Omental fat pad (tissue), 4 donors: Measurements from ENCODE around the gene GRIA1. TPM values are rescaled to one million over a fixed set of nuclear protein-coding genes. Genes with fewer than 3 reads are reported as not detected.

Experiments used
- ATAC-seq: fragments of 150-250 bp; one replicate; pipeline ENCODE4 v1.9.1; 2016; ENCODE audit warnings: mild to moderate bottlenecking, moderate library complexity; ENCODE audit not compliant: low FRiP score
- DNase-seq: peaks from one replicate; pipeline ENCODE4 v3.0.0-alpha.2; 2019; ENCODE audit warnings: low spot score
- total RNA-seq, 4 donors: library from RNA; depleted of rRNA; stranded (reverse); fragments of >200 nt; gene quantifications; one replicate each; pipeline ENCODE4 v1.1.0, GENCODE V29; 2016
- TF ChIP-seq, protein P1 (sequence below), 3 donors: fragments of 450-650 bp; IDR thresholded peaks; one replicate each; pipeline ENCODE4 v1.5.1; 2016 to 2017; ENCODE audit warnings: antibody characterized with exemption in 3 of 3, mild to moderate bottlenecking in 3 of 3, moderate library complexity in 2 of 3

Gene GRIA1
- total RNA-seq, 4 donors from 2014 or later, result 1.7 to 9.6 (median 5.0) TPM; not detected in 1

DNA sequence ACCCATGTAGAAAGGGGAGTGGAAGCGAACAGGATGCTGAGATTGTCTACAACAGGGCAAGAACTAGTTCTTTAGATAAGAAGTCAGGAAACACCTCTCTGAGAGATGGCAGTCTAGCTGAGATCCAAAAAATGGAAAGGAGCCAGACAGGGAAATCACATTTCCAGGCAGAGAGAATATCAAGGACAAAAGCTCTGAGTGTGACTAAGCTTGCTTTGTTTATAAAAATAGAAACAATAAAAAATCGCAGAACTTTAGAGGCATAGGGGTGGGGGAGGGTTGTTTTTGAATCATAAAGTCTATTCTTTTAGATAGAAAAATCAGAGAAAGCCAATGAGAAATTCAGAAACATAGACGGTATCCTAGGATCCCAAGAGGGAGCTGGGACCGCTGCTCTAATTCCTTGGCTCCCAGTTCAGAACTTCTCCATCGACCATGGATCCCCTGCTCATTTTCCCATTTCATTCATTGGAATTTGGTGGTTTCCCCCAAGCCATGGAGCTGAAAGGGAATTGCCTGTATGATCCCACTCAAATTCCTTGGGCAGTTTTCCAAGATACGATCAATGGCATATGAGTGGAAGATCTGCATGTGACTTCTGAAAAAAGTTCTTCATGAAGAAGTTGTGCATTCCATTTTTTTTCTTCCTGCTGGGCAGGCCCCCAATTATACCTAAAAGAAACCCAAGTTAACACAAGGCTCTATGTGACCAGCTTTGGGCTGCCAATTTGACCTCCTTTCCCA is 182.0 kb downstream of the GRIA1 start:
- TF ChIP-seq, protein P1, sequence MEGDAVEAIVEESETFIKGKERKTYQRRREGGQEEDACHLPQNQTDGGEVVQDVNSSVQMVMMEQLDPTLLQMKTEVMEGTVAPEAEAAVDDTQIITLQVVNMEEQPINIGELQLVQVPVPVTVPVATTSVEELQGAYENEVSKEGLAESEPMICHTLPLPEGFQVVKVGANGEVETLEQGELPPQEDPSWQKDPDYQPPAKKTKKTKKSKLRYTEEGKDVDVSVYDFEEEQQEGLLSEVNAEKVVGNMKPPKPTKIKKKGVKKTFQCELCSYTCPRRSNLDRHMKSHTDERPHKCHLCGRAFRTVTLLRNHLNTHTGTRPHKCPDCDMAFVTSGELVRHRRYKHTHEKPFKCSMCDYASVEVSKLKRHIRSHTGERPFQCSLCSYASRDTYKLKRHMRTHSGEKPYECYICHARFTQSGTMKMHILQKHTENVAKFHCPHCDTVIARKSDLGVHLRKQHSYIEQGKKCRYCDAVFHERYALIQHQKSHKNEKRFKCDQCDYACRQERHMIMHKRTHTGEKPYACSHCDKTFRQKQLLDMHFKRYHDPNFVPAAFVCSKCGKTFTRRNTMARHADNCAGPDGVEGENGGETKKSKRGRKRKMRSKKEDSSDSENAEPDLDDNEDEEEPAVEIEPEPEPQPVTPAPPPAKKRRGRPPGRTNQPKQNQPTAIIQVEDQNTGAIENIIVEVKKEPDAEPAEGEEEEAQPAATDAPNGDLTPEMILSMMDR (IDR thresholded peaks at IDR 0.05), result no peak
- DNase-seq, result no peak
- ATAC-seq, result no peak

DNA sequence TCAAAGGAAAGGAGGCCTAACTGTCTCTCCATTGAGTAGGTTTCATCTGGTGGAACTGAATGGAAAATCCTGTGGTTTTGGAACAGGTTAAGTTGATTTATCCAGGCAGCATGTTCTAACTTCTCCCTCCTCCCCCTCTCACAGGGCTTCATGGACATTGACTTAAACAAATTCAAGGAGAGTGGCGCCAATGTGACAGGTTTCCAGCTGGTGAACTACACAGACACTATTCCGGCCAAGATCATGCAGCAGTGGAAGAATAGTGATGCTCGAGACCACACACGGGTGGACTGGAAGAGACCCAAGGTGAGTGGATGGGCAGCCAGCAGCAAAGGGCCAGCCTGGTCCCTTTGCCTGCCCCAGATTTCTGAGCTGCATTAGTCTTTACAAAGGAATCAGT is 183.9 kb downstream of the GRIA1 start:
- DNase-seq (no peak), ATAC-seq (no peak)
- TF ChIP-seq, protein P1 (IDR thresholded peaks at IDR 0.05), result no peak

DNA sequence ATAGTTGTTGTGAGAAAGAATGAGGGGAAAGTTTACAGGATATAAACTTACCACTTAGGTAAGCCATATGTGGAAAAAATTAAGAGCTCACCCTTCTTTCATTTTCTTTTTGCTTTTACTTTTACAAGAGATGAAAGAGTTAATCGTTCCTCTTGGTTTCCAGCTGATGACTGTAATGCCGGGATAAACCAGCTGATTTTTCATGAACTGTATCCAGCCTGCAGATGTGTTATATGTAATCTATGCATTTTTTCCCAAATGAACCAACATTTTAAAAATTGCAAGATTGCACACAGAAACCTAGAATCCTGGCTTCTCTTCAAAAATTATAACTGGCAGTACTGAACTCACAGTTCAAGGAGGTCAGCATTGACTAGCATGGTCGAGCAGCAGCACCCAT is 185.9 kb downstream of the GRIA1 start:
- TF ChIP-seq, protein P1 (IDR thresholded peaks at IDR 0.05), result no peak
- no peak for ATAC-seq
- DNase-seq, result no peak

DNA sequence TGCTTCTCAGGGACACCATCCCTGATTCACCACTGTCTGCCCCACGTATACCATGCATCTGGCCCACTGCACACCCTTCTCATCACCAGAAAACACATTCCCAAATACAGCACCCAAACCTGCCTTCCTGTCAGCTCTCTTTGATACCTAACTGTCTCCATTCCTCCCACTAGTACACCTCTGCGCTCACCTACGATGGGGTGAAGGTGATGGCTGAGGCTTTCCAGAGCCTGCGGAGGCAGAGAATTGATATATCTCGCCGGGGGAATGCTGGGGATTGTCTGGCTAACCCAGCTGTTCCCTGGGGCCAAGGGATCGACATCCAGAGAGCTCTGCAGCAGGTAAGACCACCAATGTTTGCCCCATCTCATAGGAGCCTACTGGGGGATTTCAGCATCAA is 186.4 kb downstream of the GRIA1 start:
- DNase-seq, result no peak
- ATAC-seq, result no peak
- TF ChIP-seq, protein P1 (IDR thresholded peaks at IDR 0.05), result no peak

DNA sequence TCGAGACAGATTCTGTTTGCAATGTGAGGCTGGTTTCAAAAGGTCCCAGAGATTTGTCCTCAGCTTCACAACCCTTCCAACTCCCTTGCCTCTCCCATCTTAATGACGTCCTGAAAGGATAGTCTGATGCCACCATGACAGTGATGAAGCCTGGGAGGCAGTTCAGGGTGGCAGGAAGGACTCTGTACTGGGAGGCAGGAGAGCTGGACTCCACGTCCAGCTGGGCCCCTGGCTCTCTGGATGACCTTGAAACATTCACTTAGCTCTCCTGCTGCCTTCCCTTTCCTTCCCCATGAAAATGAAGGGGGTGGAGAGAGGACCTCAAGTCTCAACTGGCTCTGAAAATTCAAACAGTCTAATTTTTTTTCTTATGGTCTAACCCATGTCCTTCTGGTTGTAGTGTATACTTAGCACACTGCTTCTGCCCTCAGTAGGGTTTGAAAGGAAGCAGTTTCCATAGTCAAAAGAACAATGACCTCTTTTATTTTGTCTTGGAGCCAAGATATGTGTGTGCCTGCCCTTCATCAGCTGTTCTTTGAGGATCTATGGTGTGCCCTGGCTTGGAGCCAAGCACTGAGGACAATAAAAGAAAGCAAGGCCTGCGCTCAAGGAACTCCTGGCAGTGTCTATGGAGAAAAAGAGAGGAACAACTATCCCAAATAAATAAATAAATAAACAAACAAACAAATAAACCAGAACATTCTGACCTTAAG is 188.3 kb downstream of the GRIA1 start:
- DNase-seq (no peak), ATAC-seq (no peak)
- TF ChIP-seq, protein P1 (IDR thresholded peaks at IDR 0.05), result no peak

DNA sequence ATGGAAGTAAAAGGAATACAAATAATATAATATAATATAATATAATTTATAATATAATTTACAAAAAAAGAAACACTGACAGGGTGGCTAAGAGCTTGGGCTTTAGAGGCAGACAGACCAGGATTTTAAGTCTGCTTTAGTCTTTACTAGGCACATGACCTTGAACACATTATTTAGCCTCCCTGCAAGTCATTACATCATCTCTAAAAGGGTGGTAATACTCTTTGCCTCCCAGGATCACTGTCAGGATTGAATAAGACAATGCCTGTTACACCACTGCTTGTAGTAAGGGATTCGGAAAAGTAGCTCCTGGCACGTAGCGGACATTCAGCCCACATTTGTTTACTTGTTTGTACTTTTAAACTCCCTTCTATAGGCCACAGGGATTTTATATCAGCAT is 199.8 kb downstream of the GRIA1 start:
- TF ChIP-seq, protein P1 (IDR thresholded peaks at IDR 0.05), result no peak
- DNase-seq (no peak), ATAC-seq (no peak)

DNA sequence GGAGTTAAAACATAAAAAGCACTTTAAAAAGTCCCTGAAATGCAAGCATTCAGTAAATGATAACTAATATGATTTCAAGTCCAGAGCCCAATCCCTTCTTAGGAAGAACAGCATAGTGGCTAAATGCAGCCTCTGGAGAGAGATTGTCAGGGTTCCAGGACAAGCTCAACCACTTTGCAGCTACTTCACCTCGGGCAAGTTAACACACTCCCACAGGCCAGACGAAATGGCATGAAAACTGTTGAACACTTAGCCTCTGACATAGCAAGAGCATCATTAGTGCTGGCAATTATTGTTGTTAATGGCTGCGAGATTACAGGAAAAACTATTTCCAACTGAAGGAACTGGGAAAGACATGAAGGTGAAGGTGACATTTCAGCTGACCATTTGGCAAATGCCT is 205.8 kb downstream of the GRIA1 start:
- DNase-seq (no peak), ATAC-seq (no peak)
- TF ChIP-seq, protein P1 (IDR thresholded peaks at IDR 0.05), result no peak
